Skin epidermis (tissue), 12 donors: ENCODE measurements around the gene ZACN.
A peak's percentile ranks its signal among the peaks of the same experiment; 100 is the strongest.
"Not testable (repeated sequence)": the region's sequence is repeated elsewhere in the genome, so short reads cannot be mapped to it uniquely, and the experiment has no call there.

Source experiments
- H3K27ac ChIP-seq, 21 experiments: fragments of 200-600 bp; sonication (generic) in 11 of 21; one replicate each; pipeline ENCODE4 v1.5.0; 2020; ENCODE audit warnings: mild to moderate bottlenecking in 3 of 21, inconsistent platforms in 2 of 21, moderate library complexity in 2 of 21
- H3K4me3 ChIP-seq, 7 experiments: fragments of 200-600 bp; sonication (generic) in 2 of 7; one replicate each; pipeline ENCODE4 v1.5.0; 2020; ENCODE audit warnings: inconsistent platforms in 2 of 7, mild to moderate bottlenecking in 2 of 7, moderate library complexity in 1 of 7

The ZACN gene

GRCh38 chr17:76051561-76051960 is 27.4 kb upstream of the ZACN start:
- peak overlapping the region in 7 of 21 experiments; percentile 0 to 67 (median 37) for H3K27ac ChIP-seq
- no peak overlapping the region for H3K4me3 ChIP-seq

- Histone ChIP-seq H3K27ac (peak overlapping the region in 20 of 21 experiments; percentile 37 to 90 (median 79)), H3K4me3 (peak overlapping the region in 4 of 7 experiments; percentile 11 to 30 (median 12))
These were observed 25.5 kb upstream of the ZACN start for GRCh38 chr17:76053246-76054111.

- peak overlapping the region in 20 of 21 experiments; percentile 37 to 90 (median 79) for H3K27ac ChIP-seq
These were observed 24.9 kb upstream of the ZACN start for GRCh38 chr17:76054112-76054476.

GRCh38 chr17:76056882-76057281 is 22.1 kb upstream of the ZACN start:
- H3K4me3 ChIP-seq: no peak overlapping the region
- H3K27ac ChIP-seq: peak overlapping the region in 1 of 21 experiments; percentile 19

More at GRCh38 chr17:76054112-76054476, 24.9 kb upstream of the ZACN start:
- H3K4me3 ChIP-seq: no peak overlapping the region

- H3K27ac ChIP-seq, H3K4me3 ChIP-seq: not testable (repeated sequence)
These were observed 20.7 kb upstream of the ZACN start for GRCh38 chr17:76058264-76058663.

GRCh38 chr17:76063875-76064546 is 15.0 kb upstream of the ZACN start:
- Histone ChIP-seq H3K4me3 (no peak overlapping the region), H3K27ac (peak overlapping the region in 4 of 21 experiments; percentile 2 to 66 (median 14))

- Histone ChIP-seq H3K27ac (no peak overlapping the region), H3K4me3 (no peak overlapping the region)
These were observed 13.2 kb upstream of the ZACN start for GRCh38 chr17:76065775-76066174.

GRCh38 chr17:76071531-76072147 is 7.3 kb upstream of the ZACN start:
- Histone ChIP-seq H3K27ac (peak overlapping the region in 20 of 21 experiments; percentile 72 to 94 (median 86)), H3K4me3 (peak overlapping the region; percentile 60 to 94 (median 83))

GRCh38 chr17:76072148-76072858 is 6.7 kb upstream of the ZACN start, which contains the start of gene SRP68:
SRP68 (minus strand) TSS chr17:76072517; CDS start chr17:76072491, 26 bp downstream.
- Histone ChIP-seq H3K4me3 (peak within 1 kb of the TSS; percentile 60 to 94 (median 83)), H3K27ac (peak within 1 kb of the TSS in 20 of 21 experiments; percentile 72 to 94 (median 86))

GRCh38 chr17:76074390-76075363 is 4.3 kb upstream of the ZACN start, which contains the start of gene GALR2:
GALR2 (plus strand) TSS chr17:76074781; CDS start chr17:76074884, 103 bp downstream.
- peak within 1 kb of the TSS in 2 of 7 experiments; percentile 1 to 24 for H3K4me3 ChIP-seq

GRCh38 chr17:76075364-76076145 is 3.4 kb upstream of the ZACN start:
- Histone ChIP-seq H3K27ac (no peak overlapping the region), H3K4me3 (peak overlapping the region in 1 of 7 experiments; percentile 24)

More at GRCh38 chr17:76074390-76075363, 4.3 kb upstream of the ZACN start, which contains the start of gene GALR2:
- H3K27ac ChIP-seq: no peak within 1 kb of the TSS

- Histone ChIP-seq H3K4me3 (peak overlapping the region in 2 of 7 experiments; percentile 6 to 10), H3K27ac (no peak overlapping the region)
These were observed 2.7 kb upstream of the ZACN start for GRCh38 chr17:76076146-76076764.

- Histone ChIP-seq H3K4me3 (peak overlapping the region in 2 of 7 experiments; percentile 6 to 10), H3K27ac (no peak overlapping the region)
These were observed 2.0 kb upstream of the ZACN start for GRCh38 chr17:76076765-76077583.

- Histone ChIP-seq H3K4me3 (no peak overlapping the region), H3K27ac (no peak overlapping the region)
These were observed 1.3 kb upstream of the ZACN start for GRCh38 chr17:76077584-76078110.

- not testable (repeated sequence) for H3K4me3 ChIP-seq, H3K27ac ChIP-seq
These were observed 612 bp upstream of the ZACN start for GRCh38 chr17:76078370-76078769.

- no peak overlapping the region for H3K4me3 ChIP-seq
- no peak overlapping the region for H3K27ac ChIP-seq
These were observed 563 bp downstream of the ZACN start for GRCh38 chr17:76079535-76079955.
